A549 (cell line): Measurements from ENCODE around the gene NAA60. TPM values are rescaled to one million over a fixed set of nuclear protein-coding genes. Genes with fewer than 3 reads are reported as not detected.

Source experiments
- ATAC-seq, 2 experiments: fragments of 200-7000 bp in 1 of 2; fragments of >200 bp in 1 of 2; cut with Nextera tagmentation in 1 of 2; cut with Tn5 transposase in 1 of 2; 3 replicates each; pipeline versions ENCODE4 v1.8.0 to v1.9.1; 2018 to 2020; ENCODE audit warnings: mild to moderate bottlenecking in 1 of 2, moderate library complexity in 1 of 2
- CTCF ChIA-PET: fragments of 300-600 bp; sonication (Branson Sonifier 250); formaldehyde crosslinking; extraction: SDS; loops from one replicate; lab custom pipeline; 2021; ENCODE audit warnings: antibody characterized with exemption, inconsistent platforms; lab: Yijun Ruan, JAX
- POLR2A ChIA-PET: fragments of 350-600 bp; formaldehyde crosslinking; extraction: SDS; loops from one replicate; lab custom pipeline; 2021; ENCODE audit warnings: antibody characterized with exemption, inconsistent platforms; lab: Yijun Ruan, JAX
- DNase-seq, 2 experiments: peaks; one replicate each; pipeline versions ENCODE4 v3.0.0 to v3.0.0-alpha.2; 2011 to 2016; ENCODE audit warnings: low read depth in 1 of 2, low spot score in 1 of 2
- FAIRE-seq: peaks from 2 replicates; lab custom pipeline; 2011; peaks lifted over from hg19 to GRCh38; lab: Jason Lieb, UNC
- H3K27ac ChIP-seq, 2 experiments: fragments of >200 bp; sonication (Bioruptor Twin); formaldehyde crosslinking; 3 replicates each; pipeline ENCODE4 v1.5.1; 2016 to 2017
- H3K4me1 ChIP-seq: fragments of >200 bp; sonication (Bioruptor Twin); formaldehyde crosslinking; 3 replicates; pipeline ENCODE4 v1.6.1; 2016
- H3K4me2 ChIP-seq: fragments of >200 bp; sonication (Bioruptor Twin); formaldehyde crosslinking; 3 replicates; pipeline ENCODE4 v1.6.1; 2016
- H3K4me3 ChIP-seq: fragments of >200 bp; sonication (Bioruptor Twin); formaldehyde crosslinking; 3 replicates; pipeline ENCODE4 v1.5.1; 2016
- H3K9me3 ChIP-seq: fragments of >200 bp; sonication (Bioruptor Twin); formaldehyde crosslinking; 3 replicates; pipeline ENCODE4 v1.6.1; 2016
- BHLHE40 ChIP-seq: IDR thresholded peaks from 2 replicates; pipeline ENCODE4 v1.6.1; 2012; ENCODE audit warnings: low read depth, low read length, inconsistent platforms
- CBX8 ChIP-seq: fragments of 200-600 bp; sonication (generic); IDR thresholded peaks from 2 replicates; pipeline ENCODE4 v1.6.1; 2016
- CEBPB ChIP-seq, 2 experiments: fragments of >200 bp in 1 of 2; sonication (Bioruptor Twin) in 1 of 2; formaldehyde crosslinking in 1 of 2; IDR thresholded peaks; 2 replicates each; pipeline ENCODE4 v1.6.1; 2012 to 2016
- CHD4 ChIP-seq: fragments of 200-600 bp; sonication (generic); IDR thresholded peaks from 2 replicates; pipeline ENCODE4 v1.6.1; 2016; ENCODE audit warnings: antibody characterized with exemption, mild to moderate bottlenecking, borderline replicate concordance
- EHMT2 ChIP-seq: fragments of 200-600 bp; sonication (generic); IDR thresholded peaks from 2 replicates; pipeline ENCODE4 v1.6.1; 2016; ENCODE audit warnings: antibody characterized with exemption, low read depth, mild to moderate bottlenecking, moderate library complexity
- FOSB ChIP-seq: fragments of 250-450 bp; sonication (Bioruptor Pico); IDR thresholded peaks from 2 replicates; pipeline ENCODE4 v1.5.0; 2020; ENCODE audit warnings: mild to moderate bottlenecking, moderate library complexity
- HDAC2 ChIP-seq: fragments of 200-600 bp; sonication (generic); IDR thresholded peaks from 2 replicates; pipeline ENCODE4 v1.6.1; 2016
- KDM1A ChIP-seq: fragments of 200-600 bp; sonication (generic); IDR thresholded peaks from 2 replicates; pipeline ENCODE4 v1.6.1; 2016; ENCODE audit warnings: low read depth, mild to moderate bottlenecking
- KDM5A ChIP-seq: fragments of 200-600 bp; sonication (generic); IDR thresholded peaks from 2 replicates; pipeline ENCODE4 v1.6.1; 2016; ENCODE audit warnings: antibody characterized with exemption, mild to moderate bottlenecking
- POLR2A ChIP-seq: IDR thresholded peaks from 2 replicates; pipeline ENCODE4 v1.6.1; 2012; ENCODE audit warnings: mild to moderate bottlenecking, low read length
- POLR2AphosphoS2 ChIP-seq: conservative IDR thresholded peaks from 2 replicates; pipeline ENCODE4 v1.6.1; 2012; ENCODE audit warnings: low read length, improper control_type of control experiment, inconsistent platforms
- RFX5 ChIP-seq: fragments of 450-650 bp; IDR thresholded peaks from 2 replicates; pipeline ENCODE4 v1.7.1; 2014; ENCODE audit warnings: antibody characterized with exemption, mild to moderate bottlenecking, moderate library complexity
- RNF2 ChIP-seq: fragments of 200-600 bp; sonication (generic); IDR thresholded peaks from 2 replicates; pipeline ENCODE4 v1.6.1; 2016; ENCODE audit warnings: low read depth, mild to moderate bottlenecking, antibody characterized with exemption, moderate library complexity, borderline replicate concordance
- SMC3 ChIP-seq: fragments of >200 bp; sonication (Bioruptor Twin); formaldehyde crosslinking; IDR thresholded peaks from 3 replicates; pipeline ENCODE4 v1.6.1; 2018; ENCODE audit warnings: inconsistent platforms
- SREBF2 ChIP-seq: fragments of 450-650 bp; IDR thresholded peaks from 2 replicates; pipeline ENCODE4 v1.6.1; 2014; ENCODE audit warnings: mild to moderate bottlenecking, moderate library complexity
- TFCP2L1 ChIP-seq: fragments of 250-450 bp; sonication (Bioruptor Pico); IDR thresholded peaks from 2 replicates; pipeline ENCODE4 v1.5.0; 2021; ENCODE audit warnings: mild to moderate bottlenecking
- TP53 ChIP-seq: fragments of 250-450 bp; sonication (Bioruptor Pico); IDR thresholded peaks from 2 replicates; pipeline ENCODE4 v1.5.0; 2021; ENCODE audit warnings: mild to moderate bottlenecking, moderate library complexity
- WGBS: methylation state at CpG from one replicate; pipeline ENCODE4 v1.1.6; 2017; ENCODE audit errors: missing lambda C conversion rate; 5-methylcytosine and 5-hydroxymethylcytosine counted together
- polyA plus RNA-seq, 4 experiments: library from polyadenylated mRNA; depleted of rRNA in 3 of 4; stranded (reverse); fragments of >200 nt; fragmentation: RNase III in 1 of 4; extraction: RNeasy Plus Mini Kit Qiagen cat#74134 plus additional on column Dnase treatment in 1 of 4; gene quantifications; 2 replicates in 3 of 4; 3 replicates in 1 of 4; pipeline ENCODE4 v1.2.3, GENCODE V29; 2011 to 2017
- TF ChIP-seq, protein P1 (sequence below): fragments of 450-650 bp; IDR thresholded peaks from 2 replicates; pipeline ENCODE4 v1.6.1; 2014; ENCODE audit warnings: antibody characterized with exemption
- TF ChIP-seq, protein P2 (sequence below): IDR thresholded peaks from 2 replicates; pipeline ENCODE4 v1.6.1; 2012
- TF ChIP-seq, protein P3 (sequence below): fragments of >200 bp; sonication (Bioruptor Twin); formaldehyde crosslinking; IDR thresholded peaks from 2 replicates; pipeline ENCODE4 v1.6.1; 2016
- TF ChIP-seq, protein P4 (sequence below): fragments of >200 bp; sonication (Bioruptor Twin); formaldehyde crosslinking; IDR thresholded peaks from 3 replicates; pipeline ENCODE4 v1.5.1; 2016

NAA60 gene
- polyA plus RNA-seq, 2 of the 4 experiments (the other 2 are of a cell fraction), result 41.6 to 43.9 TPM

DNA sequence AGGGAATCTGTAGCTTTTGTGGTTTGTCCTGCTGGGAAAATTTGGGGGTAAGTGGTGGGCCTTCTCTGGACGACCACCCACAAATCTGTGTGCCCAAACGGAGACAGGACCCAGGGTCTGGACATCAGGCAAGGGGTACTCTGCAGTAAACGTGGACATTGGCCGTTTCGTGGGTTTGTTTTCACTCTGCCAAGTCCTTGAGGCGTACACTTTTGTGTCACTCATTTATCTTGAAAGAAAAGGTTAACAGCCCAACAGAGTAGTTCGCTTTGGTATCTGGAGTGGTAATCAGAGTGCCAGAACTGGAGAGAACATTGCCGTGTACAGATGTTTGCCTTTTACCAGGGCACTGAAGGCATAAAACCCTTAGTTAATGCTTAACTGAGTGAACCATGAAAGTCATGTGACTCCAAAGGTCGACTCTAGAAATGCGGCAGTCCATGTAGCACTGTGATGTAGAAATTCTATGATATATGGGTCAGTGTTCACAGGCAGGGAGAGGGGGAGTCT lies 15.4 kb downstream of the NAA60 start:
- POLR2A ChIA-PET, result no interaction called here
- ATAC-seq, result peak in 1 of 2 experiments; percentile 56; a peak in 3 of 6 replicates
- no peaks in the 10 kb centered on the region for H3K9me3 ChIP-seq
- 4% methylated on average over 10 of the region's 10 CpGs for WGBS
- TF ChIP-seq CBX8, result no peak
- TF ChIP-seq, protein P1, sequence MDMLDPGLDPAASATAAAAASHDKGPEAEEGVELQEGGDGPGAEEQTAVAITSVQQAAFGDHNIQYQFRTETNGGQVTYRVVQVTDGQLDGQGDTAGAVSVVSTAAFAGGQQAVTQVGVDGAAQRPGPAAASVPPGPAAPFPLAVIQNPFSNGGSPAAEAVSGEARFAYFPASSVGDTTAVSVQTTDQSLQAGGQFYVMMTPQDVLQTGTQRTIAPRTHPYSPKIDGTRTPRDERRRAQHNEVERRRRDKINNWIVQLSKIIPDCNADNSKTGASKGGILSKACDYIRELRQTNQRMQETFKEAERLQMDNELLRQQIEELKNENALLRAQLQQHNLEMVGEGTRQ, result peak; percentile 68
- TF ChIP-seq, all 56 proteins: peak for 1
- H3K27ac ChIP-seq, result peak overlapping the region; percentile 99
- H3K4me1 ChIP-seq, result peaks cover 33% of the 10 kb centered on the region
- H3K4me3 ChIP-seq, result peak overlapping the region; percentile 100
- FAIRE-seq (no peak), DNase-seq (peak; percentile 56 to 81)
- H3K4me2 ChIP-seq, result peak overlapping the region; percentile 99
- CTCF ChIA-PET, result no interaction called here

DNA sequence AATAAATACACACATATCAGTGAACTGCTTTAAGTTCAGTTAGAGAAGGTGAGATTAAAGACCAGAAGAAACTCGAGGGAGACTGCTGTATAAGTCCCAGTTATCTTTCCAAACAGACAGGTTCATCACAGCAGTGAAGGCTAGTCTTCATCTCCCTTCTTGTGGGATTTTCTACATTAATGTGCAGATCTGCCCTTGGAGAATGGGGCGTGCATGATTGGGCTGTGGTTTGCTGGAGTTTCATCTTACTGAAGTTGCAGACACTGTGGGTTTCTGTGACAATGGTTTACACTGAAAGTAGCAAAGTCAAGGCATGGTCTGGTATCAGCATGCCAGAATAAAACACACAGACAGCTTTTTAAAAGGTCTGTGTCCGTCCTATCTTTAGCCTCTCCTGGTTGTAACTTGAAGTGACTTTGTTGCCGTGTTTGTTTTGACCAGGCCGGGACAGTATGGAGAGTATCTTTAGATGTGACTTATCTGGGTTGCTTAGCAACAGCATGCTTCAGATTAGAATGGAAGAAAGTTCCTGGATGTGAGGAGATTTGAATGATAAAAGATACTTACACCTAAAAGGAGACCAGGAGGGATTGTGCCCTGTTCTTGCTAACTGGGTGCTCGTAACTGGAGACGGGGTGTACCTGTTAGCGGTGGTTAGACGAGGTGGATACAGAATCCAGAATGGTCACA lies 16.1 kb downstream of the NAA60 start:
- ChIA-PET POLR2A (no interaction called here), CTCF (interaction anchor here (0.7 kb wide), 1 partner anchor 11 kb away, joined by 3 read pairs; no protein-coding TSS in a partner anchor)
- FAIRE-seq (no peak), ATAC-seq (no peak), DNase-seq (no peak)
- peaks cover 33% of the 10 kb centered on the region for H3K4me1 ChIP-seq
- peak overlapping the region; percentile 99 for H3K27ac ChIP-seq
- H3K9me3 ChIP-seq, result no peaks in the 10 kb centered on the region
- 70% methylated on average over 9 of the region's 9 CpGs for WGBS
- H3K4me3 ChIP-seq, result peak overlapping the region; percentile 100
- H3K4me2 ChIP-seq, result peak overlapping the region; percentile 99
- no peak for TF ChIP-seq RFX5
- TF ChIP-seq SREBF2, result no peak
- TF ChIP-seq KDM5A, result no peak
- TF ChIP-seq, protein P2, sequence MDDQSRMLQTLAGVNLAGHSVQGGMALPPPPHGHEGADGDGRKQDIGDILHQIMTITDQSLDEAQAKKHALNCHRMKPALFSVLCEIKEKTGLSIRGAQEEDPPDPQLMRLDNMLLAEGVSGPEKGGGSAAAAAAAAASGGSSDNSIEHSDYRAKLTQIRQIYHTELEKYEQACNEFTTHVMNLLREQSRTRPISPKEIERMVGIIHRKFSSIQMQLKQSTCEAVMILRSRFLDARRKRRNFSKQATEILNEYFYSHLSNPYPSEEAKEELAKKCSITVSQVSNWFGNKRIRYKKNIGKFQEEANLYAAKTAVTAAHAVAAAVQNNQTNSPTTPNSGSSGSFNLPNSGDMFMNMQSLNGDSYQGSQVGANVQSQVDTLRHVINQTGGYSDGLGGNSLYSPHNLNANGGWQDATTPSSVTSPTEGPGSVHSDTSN, result no peak
- no peak for TF ChIP-seq CHD4
- no peak for TF ChIP-seq TP53
- TF ChIP-seq HDAC2, result no peak

DNA sequence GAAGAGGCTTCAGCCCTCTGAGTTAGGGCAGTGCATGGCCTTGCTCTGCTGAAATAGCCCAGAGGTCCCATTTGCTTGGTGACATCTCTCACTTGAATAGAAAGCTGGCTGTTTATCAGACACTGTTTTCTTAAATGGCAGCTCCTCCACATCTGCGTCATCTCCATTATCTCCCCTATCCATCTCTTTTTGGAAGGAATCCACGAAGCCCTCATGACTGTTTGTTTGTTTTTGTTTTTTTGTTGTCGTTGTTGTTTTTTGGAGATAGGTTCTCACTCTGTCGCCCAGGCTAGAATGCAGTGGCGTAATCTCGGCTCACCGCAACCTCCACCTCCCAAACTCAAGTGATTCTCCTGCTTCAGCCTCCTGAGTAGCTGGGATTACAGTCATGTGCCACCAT lies 16.6 kb downstream of the NAA60 start:
- FAIRE-seq (no peak), DNase-seq (no peak), ATAC-seq (no peak)
- CTCF ChIA-PET, result interaction anchor here (0.7 to 1.6 kb wide), 2 partner anchors 10 to 12 kb away, joined by 3 read pairs; no protein-coding TSS in a partner anchor
- Histone ChIP-seq H3K4me2 (peak overlapping the region; percentile 99), H3K27ac (no peak overlapping the region; a peak in 1 of 6 replicates), H3K9me3 (no peaks in the 10 kb centered on the region), H3K4me3 (no peak overlapping the region), H3K4me1 (peaks cover 33% of the 10 kb centered on the region)
- TF ChIP-seq HDAC2, result no peak
- no peak for TF ChIP-seq EHMT2
- no peak for TF ChIP-seq RNF2
- no peak for TF ChIP-seq CEBPB (IDR thresholded peaks at IDR 0.05)
- TF ChIP-seq POLR2AphosphoS2, result no peak
- no peak for TF ChIP-seq POLR2A
- TF ChIP-seq BHLHE40, result no peak
- no peak for TF ChIP-seq TFCP2L1 (CRISPR knock-in tag)
- TF ChIP-seq, protein P3, sequence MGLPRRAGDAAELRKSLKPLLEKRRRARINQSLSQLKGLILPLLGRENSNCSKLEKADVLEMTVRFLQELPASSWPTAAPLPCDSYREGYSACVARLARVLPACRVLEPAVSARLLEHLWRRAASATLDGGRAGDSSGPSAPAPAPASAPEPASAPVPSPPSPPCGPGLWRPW, result no peak
- TF ChIP-seq, protein P4, sequence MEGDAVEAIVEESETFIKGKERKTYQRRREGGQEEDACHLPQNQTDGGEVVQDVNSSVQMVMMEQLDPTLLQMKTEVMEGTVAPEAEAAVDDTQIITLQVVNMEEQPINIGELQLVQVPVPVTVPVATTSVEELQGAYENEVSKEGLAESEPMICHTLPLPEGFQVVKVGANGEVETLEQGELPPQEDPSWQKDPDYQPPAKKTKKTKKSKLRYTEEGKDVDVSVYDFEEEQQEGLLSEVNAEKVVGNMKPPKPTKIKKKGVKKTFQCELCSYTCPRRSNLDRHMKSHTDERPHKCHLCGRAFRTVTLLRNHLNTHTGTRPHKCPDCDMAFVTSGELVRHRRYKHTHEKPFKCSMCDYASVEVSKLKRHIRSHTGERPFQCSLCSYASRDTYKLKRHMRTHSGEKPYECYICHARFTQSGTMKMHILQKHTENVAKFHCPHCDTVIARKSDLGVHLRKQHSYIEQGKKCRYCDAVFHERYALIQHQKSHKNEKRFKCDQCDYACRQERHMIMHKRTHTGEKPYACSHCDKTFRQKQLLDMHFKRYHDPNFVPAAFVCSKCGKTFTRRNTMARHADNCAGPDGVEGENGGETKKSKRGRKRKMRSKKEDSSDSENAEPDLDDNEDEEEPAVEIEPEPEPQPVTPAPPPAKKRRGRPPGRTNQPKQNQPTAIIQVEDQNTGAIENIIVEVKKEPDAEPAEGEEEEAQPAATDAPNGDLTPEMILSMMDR, result no peak
- no peak for TF ChIP-seq KDM1A
- TF ChIP-seq SMC3, result no peak
- TF ChIP-seq FOSB, result no peak
- WGBS, result 89% methylated on average over 7 of the region's 7 CpGs
- POLR2A ChIA-PET, result no interaction called here
